ENCODE data around the gene TOP2B. TPM values are rescaled to one million over a fixed set of nuclear protein-coding genes. Genes with fewer than 3 reads are reported as not detected.
A peak's percentile ranks its signal among the peaks of the same experiment; 100 is the strongest.

The TOP2B gene
- total RNA-seq, 1 experiment from 2014 or later, result 181 TPM

DNA sequence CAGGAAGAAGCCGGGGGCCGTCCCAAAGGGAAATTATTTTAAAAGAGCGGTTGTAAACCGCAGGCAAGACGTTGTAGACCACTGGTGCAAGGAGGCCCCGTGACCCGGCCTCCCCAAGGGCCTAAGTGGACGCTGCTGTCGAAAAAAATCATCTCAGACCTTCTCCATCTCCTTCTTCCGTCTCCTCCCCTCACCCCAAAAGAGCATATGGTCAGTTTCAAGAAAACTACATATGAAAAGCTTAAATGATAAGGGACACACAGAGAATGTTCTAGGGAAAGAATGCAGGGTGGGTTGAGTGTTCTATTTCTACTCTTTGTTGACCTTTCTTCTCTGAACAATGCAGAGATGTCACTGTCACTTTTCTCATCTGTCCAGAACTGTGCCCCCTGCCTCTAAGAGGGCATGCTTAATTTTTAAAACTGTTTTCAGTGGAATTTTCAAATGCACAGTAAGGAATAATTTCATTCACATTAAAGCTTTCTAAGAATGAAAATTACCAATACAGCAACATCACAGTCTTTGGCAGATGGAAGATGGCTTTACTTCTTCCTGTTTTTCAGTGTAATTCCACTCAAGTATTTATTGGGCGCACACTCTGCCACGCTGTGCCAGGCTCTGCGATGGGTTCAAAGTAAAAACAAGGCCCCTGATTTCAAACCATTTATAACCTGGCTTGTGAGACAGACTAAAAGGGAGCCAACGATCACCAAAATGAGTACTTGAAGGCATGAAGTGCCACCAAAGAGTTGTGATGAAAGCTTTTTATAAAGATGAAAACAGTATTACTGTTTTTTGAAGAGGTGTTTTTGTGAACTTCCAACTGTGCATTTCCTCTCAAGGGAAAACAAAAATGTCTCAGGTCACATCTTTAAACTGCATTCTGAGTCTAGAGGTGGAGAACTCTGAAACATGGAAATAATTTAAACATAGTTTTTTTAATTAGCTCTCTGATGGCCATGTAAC is 891 bp upstream of the TOP2B start:
- H3K23me2 ChIP-seq (ENCODE audit: insufficient read length, low read depth, low read length, poor library complexity, severe bottlenecking), result peaks cover 17% of the 10 kb centered on the region
- peak overlapping the region; percentile 98 for H3K4me2 ChIP-seq (ENCODE audit: insufficient read depth, insufficient read length, low read length)
- no peak overlapping the region for H3K14ac ChIP-seq (ENCODE audit: insufficient read depth, low read length)
- no peak overlapping the region for H3K23ac ChIP-seq (ENCODE audit: insufficient read length, low read depth, low read length)
- no peaks in the 10 kb centered on the region for H3K27me3 Mint-ChIP-seq (ENCODE audit: low read depth)
- no peaks in the 10 kb centered on the region for H3K27me3 ChIP-seq (ENCODE audit: insufficient read depth, low read length)
- no peaks in the 10 kb centered on the region for H3K9me3 ChIP-seq (ENCODE audit: control insufficient read depth, low read depth, low read length)
- no peak overlapping the region for H3K18ac ChIP-seq (ENCODE audit: insufficient read length, low read depth, low read length)
- peak overlapping the region; percentile 91 to 97 for H3K4me3 Mint-ChIP-seq
- no peak overlapping the region for H2BK120ac ChIP-seq (ENCODE audit: low read depth, low read length, poor library complexity, severe bottlenecking)
- no peak overlapping the region for H2BK12ac ChIP-seq (ENCODE audit: insufficient read length, low read depth, low read length)
- H3K79me1 ChIP-seq (ENCODE audit: insufficient read depth, low read depth, low read length, poor library complexity, severe bottlenecking), result peaks cover 4% of the 10 kb centered on the region
- H2AK5ac ChIP-seq (ENCODE audit: insufficient read length, low read length), result no peak overlapping the region
- no CpG with 5 or more reads among the region's 14 CpGs for WGBS (ENCODE audit: extremely low coverage, insufficient read length, low lambda C conversion rate)
- no peak overlapping the region for H4K91ac ChIP-seq (ENCODE audit: insufficient read length, low read depth, low read length)
- peaks cover 17% of the 10 kb centered on the region; the same call in 1 of the 2 replicates for H3K79me2 ChIP-seq (ENCODE audit: insufficient read depth, low read length)
- no peak overlapping the region for H2AFZ ChIP-seq (ENCODE audit: low read length)
- no peak for DNase-seq
- peaks cover 0 to 4% (median 0%) of the 10 kb centered on the region in 3 experiments; a peak in 1 of 7 replicates for H3K36me3 Mint-ChIP-seq (ENCODE audit: insufficient read depth in 1 of 3, low read depth in 3 of 3)
- H3K4ac ChIP-seq (ENCODE audit: low read depth, low read length), result no peak overlapping the region
- peak overlapping the region; percentile 81 for H3K27ac ChIP-seq (ENCODE audit: insufficient read length, low read depth, low read length)
- H4K20me1 ChIP-seq (ENCODE audit: control insufficient read depth, insufficient read depth, insufficient read length), result peaks cover 2% of the 10 kb centered on the region
- H2BK20ac ChIP-seq (ENCODE audit: low read depth, low read length, poor library complexity, severe bottlenecking), result no peak overlapping the region
- no peak overlapping the region for H3T11ph ChIP-seq (ENCODE audit: low read length)
- no peak overlapping the region for H2BK5ac ChIP-seq (ENCODE audit: insufficient read length, low read length)
- peak overlapping the region; percentile 41 for H3K9ac ChIP-seq (ENCODE audit: extremely low read depth, insufficient read length, low read length)
- no peak overlapping the region for H2BK15ac ChIP-seq (ENCODE audit: low read depth, low read length)
- TF ChIP-seq, protein P1, sequence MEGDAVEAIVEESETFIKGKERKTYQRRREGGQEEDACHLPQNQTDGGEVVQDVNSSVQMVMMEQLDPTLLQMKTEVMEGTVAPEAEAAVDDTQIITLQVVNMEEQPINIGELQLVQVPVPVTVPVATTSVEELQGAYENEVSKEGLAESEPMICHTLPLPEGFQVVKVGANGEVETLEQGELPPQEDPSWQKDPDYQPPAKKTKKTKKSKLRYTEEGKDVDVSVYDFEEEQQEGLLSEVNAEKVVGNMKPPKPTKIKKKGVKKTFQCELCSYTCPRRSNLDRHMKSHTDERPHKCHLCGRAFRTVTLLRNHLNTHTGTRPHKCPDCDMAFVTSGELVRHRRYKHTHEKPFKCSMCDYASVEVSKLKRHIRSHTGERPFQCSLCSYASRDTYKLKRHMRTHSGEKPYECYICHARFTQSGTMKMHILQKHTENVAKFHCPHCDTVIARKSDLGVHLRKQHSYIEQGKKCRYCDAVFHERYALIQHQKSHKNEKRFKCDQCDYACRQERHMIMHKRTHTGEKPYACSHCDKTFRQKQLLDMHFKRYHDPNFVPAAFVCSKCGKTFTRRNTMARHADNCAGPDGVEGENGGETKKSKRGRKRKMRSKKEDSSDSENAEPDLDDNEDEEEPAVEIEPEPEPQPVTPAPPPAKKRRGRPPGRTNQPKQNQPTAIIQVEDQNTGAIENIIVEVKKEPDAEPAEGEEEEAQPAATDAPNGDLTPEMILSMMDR (conservative IDR thresholded peaks at IDR 0.05), result no peak
- no peak overlapping the region for H4K5ac ChIP-seq (ENCODE audit: insufficient read length, low read depth, low read length)
- peaks cover 30 to 32% of the 10 kb centered on the region in 2 experiments for H3K4me1 Mint-ChIP-seq
- no peak overlapping the region for H3K56ac ChIP-seq (ENCODE audit: insufficient read length, low read depth, low read length)
- H3K4me1 ChIP-seq (ENCODE audit: insufficient read depth, low read length), result no peaks in the 10 kb centered on the region; the same call in 1 of the 2 replicates
- no peak overlapping the region for H4K8ac ChIP-seq (replicated peaks; ENCODE audit: insufficient read length, low read depth, low read length)
- H3K27ac Mint-ChIP-seq, result peak overlapping the region; percentile 69 to 100 (median 100)
- no peaks in the 10 kb centered on the region for H3K9me3 Mint-ChIP-seq
